HepG2 (cell line): Measurements from ENCODE around the gene STARD10. TPM values are rescaled to one million over a fixed set of nuclear protein-coding genes. Genes with fewer than 3 reads are reported as not detected.

Experiments used
- CHD2 ChIP-seq: IDR thresholded peaks from 2 replicates; pipeline ENCODE4 v1.6.1; 2011; ENCODE audit warnings: low read depth, low read length, improper control_type of control experiment
- DBP ChIP-seq: sonication (generic); formaldehyde crosslinking; IDR thresholded peaks from 2 replicates; pipeline ENCODE4 v1.4.0; 2020; ENCODE audit warnings: missing genetic modification reagents; ENCODE audit errors: not compliant biosample characterization
- DMAP1 ChIP-seq: IDR thresholded peaks from 2 replicates; pipeline ENCODE4 v1.6.1; 2016
- E2F1 ChIP-seq: sonication (generic); formaldehyde crosslinking; IDR thresholded peaks from 2 replicates; pipeline ENCODE4 v1.5.0; 2020; ENCODE audit warnings: missing genetic modification reagents
- FOSL2 ChIP-seq: sonication (generic); formaldehyde crosslinking; IDR thresholded peaks from 2 replicates; pipeline ENCODE4 v1.4.0; 2020; ENCODE audit warnings: missing genetic modification reagents
- KDM2A ChIP-seq: sonication (generic); formaldehyde crosslinking; IDR thresholded peaks from 2 replicates; pipeline ENCODE4 v1.4.0; 2020; ENCODE audit warnings: low read depth, missing genetic modification reagents, borderline replicate concordance
- KLF16 ChIP-seq, 2 experiments: sonication (generic) in 1 of 2; formaldehyde crosslinking in 1 of 2; IDR thresholded peaks; 2 replicates each; pipeline versions ENCODE4 v1.6.1 to v1.8.0; 2016 to 2023; ENCODE audit warnings: missing genetic modification reagents in 2 of 2, missing compliant biosample characterization in 1 of 2
- MAZ ChIP-seq, 2 experiments: sonication (generic) in 1 of 2; formaldehyde crosslinking in 1 of 2; IDR thresholded peaks; 2 replicates each; pipeline versions ENCODE4 v1.5.0 to v1.6.1; 2012 to 2020; ENCODE audit warnings: low read depth in 2 of 2, mild to moderate bottlenecking in 2 of 2, borderline replicate concordance in 1 of 2, improper control_type of control experiment in 1 of 2, low read length in 1 of 2, missing genetic modification reagents in 1 of 2, moderate library complexity in 1 of 2
- ZNF530 ChIP-seq: sonication (generic); formaldehyde crosslinking; IDR thresholded peaks from 2 replicates; pipeline ENCODE4 v1.5.0; 2020; ENCODE audit warnings: low read depth, mild to moderate bottlenecking, missing genetic modification reagents
- ZNF724P ChIP-seq: sonication (generic); formaldehyde crosslinking; IDR thresholded peaks from 2 replicates; pipeline ENCODE4 v1.8.0; 2022; ENCODE audit warnings: missing genetic modification reagents, borderline replicate concordance
- ZNF768 ChIP-seq: sonication (generic); formaldehyde crosslinking; IDR thresholded peaks from 2 replicates; pipeline ENCODE4 v1.4.0; 2020; ENCODE audit warnings: missing genetic modification reagents
- ZNF792 ChIP-seq: IDR thresholded peaks from 2 replicates; pipeline ENCODE4 v1.6.1; 2016
- ZSCAN22 ChIP-seq: sonication (generic); formaldehyde crosslinking; IDR thresholded peaks from 2 replicates; pipeline ENCODE4 v1.4.0; 2020; ENCODE audit warnings: mild to moderate bottlenecking, missing genetic modification reagents
- ZSCAN31 ChIP-seq: sonication (generic); formaldehyde crosslinking; IDR thresholded peaks from 2 replicates; pipeline ENCODE4 v1.5.0; 2020; ENCODE audit warnings: low read depth, mild to moderate bottlenecking, missing genetic modification reagents
- polyA plus RNA-seq, 8 experiments: library from polyadenylated mRNA; depleted of rRNA in 3 of 8; stranded (reverse) in 7 of 8; unstranded in 1 of 8; fragments of >200 nt; fragmentation: Illumina TruSeq in 4 of 8; extraction: Trizol in 4 of 8; gene quantifications; 2 replicates each; pipeline versions ENCODE4 v1.2.1 to v1.2.3, GENCODE V29; 2011 to 2016; ENCODE audit warnings: low read depth in 4 of 8, missing spikeins in 1 of 8, mixed read lengths in 1 of 8; ENCODE audit not compliant: insufficient read depth in 1 of 8
- total RNA-seq, 5 experiments: library from RNA; depleted of rRNA; stranded (reverse); fragments of >200 nt; fragmentation: Illumina TruSeq; extraction: Trizol; gene quantifications; 2 replicates each; pipeline ENCODE4 v1.2.3, GENCODE V29; 2016; ENCODE audit warnings: low read depth in 1 of 5

Gene STARD10
- total and polyA plus RNA-seq, 2 of the 13 experiments (the other 11 are each of a cell fraction or from before 2014, with no cell fraction given): 260 to 341 TPM

GRCh38 chr11:72781313-72782080 is 12.3 kb downstream of the STARD10 start (continued):
- TF ChIP-seq ZSCAN31 (CRISPR knock-in tag) (no peak), KLF16 (CRISPR knock-in tag; IDR thresholded peaks at IDR 0.05) (0 out of 4 replicates have a peak, but pooled peaks of 1 of the 2 experiments have one; percentile 9), ZNF792 (no peak), DBP (no peak), FOSL2 (CRISPR knock-in tag) (0 out of 2 replicates have a peak, but pooled peaks have one; percentile 8), MAZ (IDR thresholded peaks at IDR 0.05; ENCODE audit: borderline replicate concordance, low read depth, low read length) (no peak), MAZ (CRISPR knock-in tag; IDR thresholded peaks at IDR 0.05; ENCODE audit: low read depth) (0 out of 2 replicates have a peak, but pooled peaks have one; percentile 23), ZNF768 (CRISPR knock-in tag) (0 out of 2 replicates have a peak, but pooled peaks have one; percentile 30), CHD2 (no peak), ZNF530 (CRISPR knock-in tag) (no peak), ZNF724P (CRISPR knock-in tag) (no peak), ZSCAN22 (CRISPR knock-in tag) (0 out of 2 replicates have a peak, but pooled peaks have one; percentile 2), DMAP1 (CRISPR knock-in tag) (peak; percentile 13; the same call in 1 of the 2 replicates), KDM2A (CRISPR knock-in tag) (peak; percentile 6; the same call in 1 of the 2 replicates), E2F1 (CRISPR knock-in tag) (0 out of 2 replicates have a peak, but pooled peaks have one; percentile 19)
